ENCODE measurements around the gene CHD2. TPM values are rescaled to one million over a fixed set of nuclear protein-coding genes. Genes with fewer than 3 reads are reported as not detected.

Gene CHD2
- total RNA-seq, 1 experiment from 2014 or later = 85.0 TPM

GRCh38 chr15:93073465-93073952, 173.4 kb downstream of the CHD2 start:
- no peak for TF ChIP-seq CTCF (IDR thresholded peaks at IDR 0.05; ENCODE audit: insufficient read depth in 1 of 2, low read depth in 1 of 2, low read length in 1 of 2, severe bottlenecking in 1 of 2, unreplicated experiment in 1 of 2)
- H3K27me3 ChIP-seq (replicated peaks; ENCODE audit: control insufficient read depth, insufficient read depth, low read length) = no peaks in the 10 kb centered on the region
- Mint-ChIP-seq H3K36me3 (ENCODE audit: insufficient read depth, unreplicated experiment) (peaks cover 9% of the 10 kb centered on the region), H3K4me1 (ENCODE audit: low read depth, unreplicated experiment) (peaks cover 19% of the 10 kb centered on the region), H3K4me3 (ENCODE audit: unreplicated experiment) (peak overlapping the region; percentile 95), H3K27me3 (ENCODE audit: insufficient read depth, unreplicated experiment) (peaks cover 16% of the 10 kb centered on the region), H3K9me3 (ENCODE audit: unreplicated experiment) (no peaks in the 10 kb centered on the region), H3K27ac (ENCODE audit: unreplicated experiment) (no peak overlapping the region)
- no peaks in the 10 kb centered on the region for H3K36me3 ChIP-seq (ENCODE audit: control insufficient read depth, insufficient read depth, low read length)
- no peak for DNase-seq
- no peaks in the 10 kb centered on the region for H3K9me3 ChIP-seq
- ChIA-PET CTCF (no interaction called here), POLR2A (no interaction called here)
- no peaks in the 10 kb centered on the region for H3K4me1 ChIP-seq
- intact Hi-C loops (cut with micrococcal nuclease; ENCODE audit: unreplicated experiment) = loop anchor here (2.0 kb wide), 1 partner anchor 43 kb away; no protein-coding TSS in a partner anchor
- BruUV-seq (replicated peaks) = no TSS peak
- peak overlapping the region; percentile 30 for H3K4me3 ChIP-seq (ENCODE audit: low read depth, low read length)

- no peaks in the 10 kb centered on the region for H3K36me3 ChIP-seq (ENCODE audit: control insufficient read depth, insufficient read depth, low read length)
- no peaks in the 10 kb centered on the region for H3K27me3 ChIP-seq (replicated peaks; ENCODE audit: control insufficient read depth, insufficient read depth, low read length)
- H3K4me3 ChIP-seq (ENCODE audit: low read depth, low read length) = no peak overlapping the region
- ChIA-PET POLR2A (no interaction called here), CTCF (interaction anchor here (0.5 kb wide), 1 partner anchor 61 kb away, joined by 4 read pairs; no protein-coding TSS in a partner anchor)
- Mint-ChIP-seq H3K27me3 (ENCODE audit: insufficient read depth, unreplicated experiment) (peaks cover 16% of the 10 kb centered on the region), H3K36me3 (ENCODE audit: insufficient read depth, unreplicated experiment) (peaks cover 9% of the 10 kb centered on the region), H3K27ac (ENCODE audit: unreplicated experiment) (no peak overlapping the region), H3K4me3 (ENCODE audit: unreplicated experiment) (no peak overlapping the region), H3K4me1 (ENCODE audit: low read depth, unreplicated experiment) (peaks cover 19% of the 10 kb centered on the region), H3K9me3 (ENCODE audit: unreplicated experiment) (no peaks in the 10 kb centered on the region)
- BruUV-seq (replicated peaks) = no TSS peak
- DNase-seq = no peak
- intact Hi-C loops (cut with micrococcal nuclease; ENCODE audit: unreplicated experiment) = no loop called here
- no peaks in the 10 kb centered on the region for H3K4me1 ChIP-seq
- H3K9me3 ChIP-seq = no peaks in the 10 kb centered on the region
- TF ChIP-seq CTCF (IDR thresholded peaks at IDR 0.05; ENCODE audit: insufficient read depth in 1 of 2, low read depth in 1 of 2, low read length in 1 of 2, severe bottlenecking in 1 of 2, unreplicated experiment in 1 of 2) = no peak
Measured at GRCh38 chr15:93074599-93074998, 174.5 kb downstream of the CHD2 start.

GRCh38 chr15:93076217-93076616, 176.1 kb downstream of the CHD2 start:
- no peak for TF ChIP-seq CTCF (IDR thresholded peaks at IDR 0.05; ENCODE audit: insufficient read depth in 1 of 2, low read depth in 1 of 2, low read length in 1 of 2, severe bottlenecking in 1 of 2, unreplicated experiment in 1 of 2)
- H3K4me1 ChIP-seq = no peaks in the 10 kb centered on the region
- H3K36me3 Mint-ChIP-seq (ENCODE audit: insufficient read depth, unreplicated experiment) = peaks cover 9% of the 10 kb centered on the region
- H3K9me3 ChIP-seq = no peaks in the 10 kb centered on the region
- intact Hi-C loops (cut with micrococcal nuclease; ENCODE audit: unreplicated experiment) = no loop called here
- no peak for DNase-seq
- no peak overlapping the region for H3K27ac Mint-ChIP-seq (ENCODE audit: unreplicated experiment)
- CTCF ChIA-PET = interaction anchor here (1.0 kb wide), 1 partner anchor 12 kb away, joined by 3 read pairs; no protein-coding TSS in a partner anchor
- H3K9me3 Mint-ChIP-seq (ENCODE audit: unreplicated experiment) = no peaks in the 10 kb centered on the region
- H3K4me3 ChIP-seq (ENCODE audit: low read depth, low read length) = no peak overlapping the region
- POLR2A ChIA-PET = no interaction called here
- BruUV-seq (replicated peaks) = no TSS peak
- no peak overlapping the region for H3K4me3 Mint-ChIP-seq (ENCODE audit: unreplicated experiment)
- H3K27me3 ChIP-seq (replicated peaks; ENCODE audit: control insufficient read depth, insufficient read depth, low read length) = no peaks in the 10 kb centered on the region
- H3K36me3 ChIP-seq (ENCODE audit: control insufficient read depth, insufficient read depth, low read length) = no peaks in the 10 kb centered on the region
- H3K27me3 Mint-ChIP-seq (ENCODE audit: insufficient read depth, unreplicated experiment) = peaks cover 20% of the 10 kb centered on the region
- peaks cover 26% of the 10 kb centered on the region for H3K4me1 Mint-ChIP-seq (ENCODE audit: low read depth, unreplicated experiment)

All from Caco-2 (cell line).